ENCODE results near the gene KIZ.

DNA sequence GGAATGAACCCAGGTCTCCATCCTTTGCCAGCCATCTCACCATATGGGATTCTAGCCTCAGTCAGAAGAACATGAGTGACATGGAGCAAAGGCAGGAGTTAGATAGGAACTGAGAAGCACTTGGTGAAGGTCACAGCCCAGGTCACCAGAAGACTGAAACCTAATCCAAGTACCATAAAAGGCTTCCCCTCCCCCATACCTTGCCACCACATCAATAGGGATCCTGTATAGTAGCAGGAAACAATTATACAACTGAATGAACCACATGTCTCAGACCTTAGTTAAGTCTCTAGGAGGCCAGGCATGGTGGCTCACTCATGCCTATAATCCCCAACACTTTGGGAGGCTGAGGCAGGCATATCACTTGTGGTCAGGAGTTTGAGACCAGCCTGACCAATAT, 49.6 kb downstream of the KIZ start:
- TF ChIP-seq CTCF (IDR thresholded peaks at IDR 0.05 in 2 of 3, conservative IDR thresholded peaks at IDR 0.05 in 1 of 3; ENCODE audit: borderline replicate concordance in 1 of 3, insufficient read depth in 1 of 3, low read depth in 2 of 3, low read length in 2 of 3), result no peak
- TF ChIP-seq POLR2A (IDR thresholded peaks at IDR 0.05; ENCODE audit: borderline replicate concordance, extremely low read depth, insufficient read depth, insufficient read length), result no peak
- no peak for TF ChIP-seq EZH2 (IDR thresholded peaks at IDR 0.05)
- TF ChIP-seq SP1 (IDR thresholded peaks at IDR 0.05; ENCODE audit: low read depth), result no peak
- TF ChIP-seq YY1 (IDR thresholded peaks at IDR 0.05; ENCODE audit: extremely low read depth, insufficient replicate concordance, low read depth, low read length), result no peak
